Activated naive CD4-positive, alpha-beta T cell treated with anti-CD3 and anti-CD28 coated beads, Interleukin-2, amount 50 U/mL, for 72 hours (primary cell): ENCODE data around the gene ADAMTS7. TPM values are rescaled to one million over a fixed set of nuclear protein-coding genes. Genes with fewer than 3 reads are reported as not detected.

ENCODE experiments used
- total RNA-seq, 2 donors: library from RNA; stranded (reverse); gene quantifications; one replicate each; pipeline ENCODE4 v1.2.3, GENCODE V29; 2022

The ADAMTS7 gene
- total RNA-seq, 2 donors from 2014 or later: 1.4 to 4.3 TPM

Other genes starting within 250 kb of the ADAMTS7 start
- 1 to 10 TPM; 4.6 to 5.7 TPM for gene CHRNA5, start 245.9 kb downstream of the ADAMTS7 start, total RNA-seq
- not detected for gene CHRNA3, start 190.5 kb downstream of the ADAMTS7 start, total RNA-seq
- gene CHRNB4, start 170.3 kb downstream of the ADAMTS7 start, total RNA-seq: not detected
- 100 to 1,000 TPM; 239 to 287 TPM for gene MORF4L1, start 61.4 kb upstream of the ADAMTS7 start, total RNA-seq
- 10 to 100 TPM in 1 of 2 donors, 1 to 10 TPM in 1; 8.4 to 11.1 TPM for gene CTSH, start 133.6 kb upstream of the ADAMTS7 start, total RNA-seq